Glomerular endothelial cell (primary cell): ENCODE data around the gene BPHL. TPM values are rescaled to one million over a fixed set of nuclear protein-coding genes. Genes with fewer than 3 reads are reported as not detected.

Experiments
- total RNA-seq: library from RNA; depleted of rRNA; stranded (reverse); fragments of >200 nt; gene quantifications from 2 replicates; pipeline ENCODE4 v1.2.3, GENCODE V29; 2015

BPHL gene
- total RNA-seq, 1 donor from 2014 or later = 18.3 TPM

Other genes starting within 250 kb of the BPHL start
- gene SERPINB9, start 215.4 kb upstream of the BPHL start, total RNA-seq = 97.6 and 146 TPM in 2 replicates
- gene SERPINB6, start 147.1 kb upstream of the BPHL start, total RNA-seq = 202 and 219 TPM in 2 replicates
- gene NQO2, start 118.8 kb upstream of the BPHL start, total RNA-seq = 21.6 and 22.1 TPM in 2 replicates
- 24.0 and 32.7 TPM in 2 replicates for gene RIPK1, start 50.2 kb upstream of the BPHL start, total RNA-seq
- 238 and 260 TPM in 2 replicates for gene TUBB2A, start 38.8 kb downstream of the BPHL start, total RNA-seq
- gene TUBB2B, start 108.9 kb downstream of the BPHL start, total RNA-seq = 29.7 and 31.3 TPM in 2 replicates
- gene PSMG4, start 140.2 kb downstream of the BPHL start, total RNA-seq = 30.5 and 43.3 TPM in 2 replicates